Astrocyte of the cerebellum (primary cell): ENCODE results near the gene ZNF33A.
"Not testable (repeated sequence)": the region's sequence is repeated elsewhere in the genome, so short reads cannot be mapped to it uniquely, and the experiment has no call there.

ENCODE experiments used
- DNase-seq: peaks from one replicate; pipeline ENCODE4 v3.0.0-alpha.2; 2011; ENCODE audit warnings: low read depth
- H3K4me3 ChIP-seq: 2 replicates; pipeline ENCODE4 v1.5.1; 2011; ENCODE audit warnings: mild to moderate bottlenecking, low read depth, low read length, moderate library complexity
- CTCF ChIP-seq: IDR thresholded peaks from 2 replicates; pipeline ENCODE4 v1.5.1; 2012; ENCODE audit warnings: low read length, low read depth, moderate library complexity, mild to moderate bottlenecking; ENCODE audit errors: missing control alignments
- in situ Hi-C: cut with HindIII; loops from 2 replicates; pipeline ENCODE4 v1.10.0; 2017; ENCODE audit warnings: low sequenced_read_pairs

ZNF33A gene

GRCh38 chr10:38043516-38043915 is 33.0 kb downstream of the ZNF33A start:
- no peak for TF ChIP-seq CTCF
- H3K4me3 ChIP-seq = no peak overlapping the region
- DNase-seq = no peak
- in situ Hi-C loops = no loop called here

DNA sequence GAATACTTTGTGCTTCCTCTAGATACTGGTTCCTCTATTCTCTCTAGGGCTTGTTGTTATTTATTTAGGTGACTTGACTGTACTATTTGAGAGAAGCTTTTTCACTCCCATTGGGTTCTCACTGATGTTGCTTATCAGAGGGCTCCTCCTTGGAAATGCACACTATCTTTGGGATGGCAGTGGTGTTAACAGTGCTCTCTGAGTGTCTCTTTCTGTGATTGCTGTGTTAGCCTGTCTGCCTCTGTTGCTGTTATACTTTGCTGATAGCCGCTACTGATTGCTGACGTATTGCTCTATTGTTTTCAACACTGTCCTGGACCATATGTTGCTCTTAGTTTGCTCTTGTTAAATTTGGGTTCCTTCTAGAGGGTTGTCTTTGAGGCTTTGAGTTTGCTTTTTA is 34.7 kb downstream of the ZNF33A start:
- no peak for DNase-seq
- TF ChIP-seq CTCF = no peak
- H3K4me3 ChIP-seq = no peak overlapping the region
- in situ Hi-C loops = no loop called here

GRCh38 chr10:38047666-38048065 is 37.2 kb downstream of the ZNF33A start:
- no peak for DNase-seq
- in situ Hi-C loops = no loop called here
- TF ChIP-seq CTCF = no peak
- H3K4me3 ChIP-seq = no peak overlapping the region

DNA sequence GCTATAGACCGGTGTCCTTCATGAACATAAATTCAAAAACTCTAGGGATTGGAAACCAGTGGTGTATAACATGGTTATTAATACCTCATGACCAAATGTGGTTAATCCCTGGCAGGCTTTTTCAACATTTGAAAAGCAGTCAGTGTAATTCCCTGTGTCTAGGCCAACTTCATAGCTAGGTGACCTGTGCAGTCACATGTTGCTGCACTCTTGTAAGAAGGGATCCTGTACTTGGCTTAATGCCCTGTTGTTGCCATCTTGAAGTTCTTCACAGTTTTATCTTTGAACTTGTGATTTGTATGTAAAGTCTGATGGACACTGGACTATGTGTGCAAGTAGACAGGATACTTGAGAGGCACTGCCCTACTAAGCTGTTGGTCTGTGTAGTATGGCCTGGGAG is 39.7 kb downstream of the ZNF33A start:
- in situ Hi-C loops = no loop called here
- no peak for DNase-seq
- TF ChIP-seq CTCF = no peak
- H3K4me3 ChIP-seq = no peak overlapping the region

DNA sequence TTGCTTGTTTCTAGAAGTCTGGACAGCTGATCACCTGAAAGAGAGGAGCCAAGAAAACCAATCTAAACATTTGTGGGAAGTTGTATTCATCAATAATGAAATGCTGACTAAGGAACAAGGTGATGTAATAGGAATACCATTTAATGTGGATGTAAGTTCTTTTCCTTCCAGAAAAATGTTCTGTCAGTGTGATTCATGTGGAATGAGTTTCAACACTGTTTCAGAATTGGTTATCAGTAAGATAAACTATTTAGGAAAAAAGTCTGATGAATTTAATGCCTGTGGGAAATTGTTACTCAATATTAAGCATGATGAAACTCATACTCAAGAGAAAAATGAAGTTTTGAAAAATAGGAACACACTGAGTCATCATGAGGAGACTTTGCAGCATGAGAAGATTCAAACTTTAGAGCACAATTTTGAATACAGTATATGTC is 43.9 kb downstream of the ZNF33A start:
- peak; percentile 3 for DNase-seq
- no peak overlapping the region for H3K4me3 ChIP-seq
- in situ Hi-C loops = no loop called here
- no peak for TF ChIP-seq CTCF

DNA sequence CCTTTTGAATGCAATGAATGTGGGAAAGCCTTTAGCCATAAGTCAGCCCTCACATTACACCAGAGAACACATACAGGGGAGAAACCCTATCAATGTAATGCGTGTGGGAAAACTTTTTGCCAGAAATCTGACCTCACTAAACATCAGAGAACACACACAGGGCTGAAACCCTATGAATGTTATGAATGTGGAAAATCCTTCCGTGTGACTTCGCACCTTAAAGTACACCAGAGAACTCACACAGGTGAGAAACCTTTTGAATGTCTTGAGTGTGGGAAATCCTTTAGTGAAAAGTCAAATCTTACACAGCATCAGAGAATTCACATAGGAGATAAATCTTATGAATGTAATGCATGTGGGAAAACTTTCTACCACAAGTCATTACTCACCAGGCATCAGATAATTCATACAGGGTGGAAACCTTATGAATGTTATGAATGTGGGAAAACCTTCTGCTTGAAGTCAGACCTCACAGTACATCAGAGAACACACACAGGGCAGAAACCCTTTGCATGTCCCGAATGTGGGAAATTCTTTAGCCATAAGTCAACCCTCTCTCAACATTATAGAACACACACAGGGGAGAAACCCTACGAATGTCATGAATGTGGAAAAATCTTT is 44.9 kb downstream of the ZNF33A start:
- DNase-seq, H3K4me3 ChIP-seq, in situ Hi-C loops: not testable (repeated sequence)

DNA sequence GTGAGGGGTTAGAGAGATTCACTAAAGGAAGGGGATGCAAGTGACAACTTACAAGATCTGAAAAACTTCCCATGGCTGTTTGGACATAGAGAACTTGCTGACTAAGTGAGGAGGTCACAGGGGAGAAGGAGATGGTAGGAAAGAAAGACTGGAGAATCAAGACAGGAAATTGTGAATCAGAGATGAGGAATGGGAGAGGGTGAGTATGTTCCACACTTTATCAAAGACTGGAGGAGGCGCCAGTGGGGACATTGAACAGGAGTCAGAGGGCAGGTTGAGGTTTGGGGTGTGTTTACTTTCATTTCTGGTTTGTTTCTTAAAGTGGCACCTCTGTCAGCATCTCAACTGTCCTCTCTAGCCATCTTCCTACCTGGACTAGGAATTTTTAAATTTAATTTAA is 59.2 kb downstream of the ZNF33A start:
- in situ Hi-C loops, DNase-seq, H3K4me3 ChIP-seq: not testable (repeated sequence)

- H3K4me3 ChIP-seq = no peak overlapping the region
- no peak for TF ChIP-seq CTCF
- in situ Hi-C loops = no loop called here
- DNase-seq = no peak
These were observed 60.0 kb downstream of the ZNF33A start for GRCh38 chr10:38070501-38070900.
